ENCODE results near the gene IL22RA2. TPM values are rescaled to one million over a fixed set of nuclear protein-coding genes. Genes with fewer than 3 reads are reported as not detected.

The IL22RA2 gene
- total RNA-seq, 4 donors from 2014 or later: not detected

GRCh38 chr6:137147195-137147594, 26.2 kb downstream of the IL22RA2 start:
- Histone ChIP-seq H3K36me3 (no peaks in the 10 kb centered on the region), H3K27me3 (no peaks in the 10 kb centered on the region), H3K4me3 (replicated peaks in 1 of 3) (no peak overlapping the region), H3K9me3 (no peaks in the 10 kb centered on the region), H3K27ac (no peak overlapping the region), H3K4me1 (no peaks in the 10 kb centered on the region)
- intact Hi-C loops (cut with DNase I): no loop called here
- 95 to 97% methylated on average over 4 of the region's 4 CpGs for WGBS, 2 donors
- no peak for TF ChIP-seq POLR2A (IDR thresholded peaks at IDR 0.05)
- TF ChIP-seq, protein P1, sequence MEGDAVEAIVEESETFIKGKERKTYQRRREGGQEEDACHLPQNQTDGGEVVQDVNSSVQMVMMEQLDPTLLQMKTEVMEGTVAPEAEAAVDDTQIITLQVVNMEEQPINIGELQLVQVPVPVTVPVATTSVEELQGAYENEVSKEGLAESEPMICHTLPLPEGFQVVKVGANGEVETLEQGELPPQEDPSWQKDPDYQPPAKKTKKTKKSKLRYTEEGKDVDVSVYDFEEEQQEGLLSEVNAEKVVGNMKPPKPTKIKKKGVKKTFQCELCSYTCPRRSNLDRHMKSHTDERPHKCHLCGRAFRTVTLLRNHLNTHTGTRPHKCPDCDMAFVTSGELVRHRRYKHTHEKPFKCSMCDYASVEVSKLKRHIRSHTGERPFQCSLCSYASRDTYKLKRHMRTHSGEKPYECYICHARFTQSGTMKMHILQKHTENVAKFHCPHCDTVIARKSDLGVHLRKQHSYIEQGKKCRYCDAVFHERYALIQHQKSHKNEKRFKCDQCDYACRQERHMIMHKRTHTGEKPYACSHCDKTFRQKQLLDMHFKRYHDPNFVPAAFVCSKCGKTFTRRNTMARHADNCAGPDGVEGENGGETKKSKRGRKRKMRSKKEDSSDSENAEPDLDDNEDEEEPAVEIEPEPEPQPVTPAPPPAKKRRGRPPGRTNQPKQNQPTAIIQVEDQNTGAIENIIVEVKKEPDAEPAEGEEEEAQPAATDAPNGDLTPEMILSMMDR (IDR thresholded peaks at IDR 0.05): no peak
- no peak for DNase-seq

DNA sequence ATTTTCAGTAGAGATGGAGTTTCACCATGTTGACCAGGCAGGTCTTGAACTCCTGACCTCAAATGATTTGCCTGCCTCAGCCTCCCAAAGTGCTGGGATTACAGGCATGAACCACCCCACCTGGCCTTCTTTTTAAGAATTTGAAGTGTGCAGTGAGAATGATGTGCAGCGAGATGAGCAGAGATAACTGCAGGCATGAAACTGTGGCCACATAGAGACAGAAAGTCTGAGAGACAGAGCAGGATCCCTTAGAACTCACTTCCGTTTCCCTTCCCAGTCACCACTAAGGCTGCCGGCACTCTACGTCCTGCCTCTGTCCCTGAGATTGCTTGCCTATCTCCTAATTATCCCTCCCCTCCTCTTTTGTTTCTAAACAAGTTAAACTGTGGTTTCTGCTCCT, 27.2 kb downstream of the IL22RA2 start:
- 96 to 98% methylated on average over 4 of the region's 4 CpGs for WGBS, 2 donors
- DNase-seq: no peak
- H3K9me3 ChIP-seq: no peaks in the 10 kb centered on the region
- no peaks in the 10 kb centered on the region for H3K36me3 ChIP-seq
- no peak overlapping the region for H3K4me3 ChIP-seq (replicated peaks in 1 of 3)
- intact Hi-C loops (cut with DNase I): no loop called here
- H3K4me1 ChIP-seq: no peaks in the 10 kb centered on the region
- no peaks in the 10 kb centered on the region for H3K27me3 ChIP-seq
- TF ChIP-seq POLR2A (IDR thresholded peaks at IDR 0.05): no peak
- TF ChIP-seq, protein P1 (IDR thresholded peaks at IDR 0.05): no peak
- no peak overlapping the region for H3K27ac ChIP-seq

DNA sequence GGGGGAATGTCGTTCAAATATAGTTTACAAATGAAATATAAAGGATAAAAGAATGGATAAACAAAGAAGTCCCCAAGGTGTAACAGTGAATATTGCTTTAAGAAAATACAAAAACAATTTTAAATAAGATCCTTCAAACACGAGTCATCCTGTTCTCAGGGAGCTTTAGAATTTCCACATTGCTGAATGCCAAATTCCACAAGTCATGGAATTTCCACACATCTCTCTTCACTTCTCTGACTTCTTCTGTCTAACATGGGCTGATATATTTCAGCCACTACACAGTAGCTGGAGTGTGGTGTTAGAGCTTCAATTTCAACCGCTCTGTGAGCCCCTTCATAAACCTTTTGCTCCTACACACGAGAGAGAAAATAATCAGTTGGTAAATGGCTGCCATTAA, 28.0 kb downstream of the IL22RA2 start:
- H3K27me3 ChIP-seq: no peaks in the 10 kb centered on the region
- no peak for DNase-seq
- H3K4me3 ChIP-seq (replicated peaks in 1 of 3): no peak overlapping the region
- no peak overlapping the region for H3K27ac ChIP-seq
- no peaks in the 10 kb centered on the region for H3K36me3 ChIP-seq
- H3K9me3 ChIP-seq: no peaks in the 10 kb centered on the region
- WGBS, 2 donors: 78 to 85% methylated on average over 4 of the region's 4 CpGs
- intact Hi-C loops (cut with DNase I): no loop called here
- TF ChIP-seq, protein P1 (IDR thresholded peaks at IDR 0.05): no peak
- no peak for TF ChIP-seq POLR2A (IDR thresholded peaks at IDR 0.05)
- H3K4me1 ChIP-seq: no peaks in the 10 kb centered on the region

DNA sequence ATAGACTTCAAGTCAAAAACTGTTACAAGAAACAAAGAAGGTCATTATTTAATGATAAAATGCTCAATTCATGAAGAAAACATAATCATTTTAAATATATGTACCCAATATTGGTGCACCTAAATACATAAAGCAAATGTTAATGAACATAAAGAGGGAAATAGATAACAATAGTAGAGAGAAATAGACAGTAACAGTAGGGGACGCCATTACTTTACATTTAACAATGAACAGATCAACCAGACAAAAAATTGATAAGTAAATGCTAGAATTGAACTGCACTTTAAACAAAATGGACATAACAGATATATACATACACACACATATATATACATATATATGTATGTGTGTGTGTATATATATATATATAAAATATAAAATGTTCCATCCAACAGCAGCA, 37.4 kb downstream of the IL22RA2 start:
- 67 to 78% methylated on average over 1 of the region's 1 CpG for WGBS, 2 donors
- Histone ChIP-seq H3K27ac (no peak overlapping the region), H3K27me3 (no peaks in the 10 kb centered on the region), H3K9me3 (no peaks in the 10 kb centered on the region), H3K36me3 (no peaks in the 10 kb centered on the region), H3K4me1 (no peaks in the 10 kb centered on the region), H3K4me3 (replicated peaks in 1 of 3) (no peak overlapping the region)
- intact Hi-C loops (cut with DNase I): no loop called here
- no peak for DNase-seq
- TF ChIP-seq, protein P1 (IDR thresholded peaks at IDR 0.05): peak in 1 of 6 experiments; percentile 11
- no peak for TF ChIP-seq POLR2A (IDR thresholded peaks at IDR 0.05)

DNA sequence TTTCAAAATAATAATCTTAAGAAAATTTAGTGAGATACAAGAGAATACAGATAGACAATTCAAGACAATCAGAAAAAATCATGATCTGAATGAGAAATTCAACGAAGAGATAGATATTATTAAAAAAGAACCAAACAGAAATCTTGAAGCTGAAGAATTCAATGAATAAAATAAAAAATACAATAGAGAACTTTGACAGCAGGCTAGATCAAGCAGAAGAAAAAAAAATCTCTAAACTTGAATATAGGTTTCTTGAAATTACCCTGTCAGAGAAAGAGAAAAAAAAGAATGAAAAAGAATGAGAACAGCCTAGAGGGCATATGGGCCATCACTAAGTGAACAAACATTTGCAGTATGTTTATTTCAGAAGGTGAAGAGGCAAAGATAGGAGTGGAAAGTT, 39.0 kb downstream of the IL22RA2 start:
- Histone ChIP-seq H3K27me3 (no peaks in the 10 kb centered on the region), H3K4me3 (replicated peaks in 1 of 3) (no peak overlapping the region), H3K4me1 (no peaks in the 10 kb centered on the region), H3K36me3 (no peaks in the 10 kb centered on the region), H3K27ac (no peak overlapping the region), H3K9me3 (no peaks in the 10 kb centered on the region)
- TF ChIP-seq, protein P1 (IDR thresholded peaks at IDR 0.05): no peak
- no peak for TF ChIP-seq POLR2A (IDR thresholded peaks at IDR 0.05)
- intact Hi-C loops (cut with DNase I): no loop called here
- WGBS, 2 donors: 95 to 100% methylated on average over 1 of the region's 1 CpG
- DNase-seq: no peak
